Osteocyte (in vitro differentiated cells): ENCODE data around the gene TEX52. TPM values are rescaled to one million over a fixed set of nuclear protein-coding genes. Genes with fewer than 3 reads are reported as not detected.

Experiments
- DNase-seq: peaks from one replicate; pipeline ENCODE4 v3.0.0; 2021; ENCODE audit warnings: mixed read lengths; ENCODE audit not compliant: unreplicated experiment; ENCODE audit errors: extremely low spot score
- H3K27ac Mint-ChIP-seq: one replicate; pipeline ENCODE4 v1.8.0; 2021; ENCODE audit warnings: mild to moderate bottlenecking, mixed read lengths; ENCODE audit not compliant: unreplicated experiment
- H3K27me3 Mint-ChIP-seq: one replicate; pipeline ENCODE4 v1.8.0; 2021; ENCODE audit warnings: mixed read lengths; ENCODE audit not compliant: unreplicated experiment
- H3K36me3 Mint-ChIP-seq: one replicate; pipeline ENCODE4 v1.8.0; 2021; ENCODE audit warnings: mixed read lengths; ENCODE audit not compliant: unreplicated experiment
- H3K4me1 Mint-ChIP-seq: one replicate; pipeline ENCODE4 v1.8.0; 2021; ENCODE audit warnings: mixed read lengths; ENCODE audit not compliant: unreplicated experiment
- H3K4me3 Mint-ChIP-seq: one replicate; pipeline ENCODE4 v1.8.0; 2021; ENCODE audit warnings: mild to moderate bottlenecking, moderate library complexity, mixed read lengths; ENCODE audit not compliant: unreplicated experiment
- H3K9me3 Mint-ChIP-seq: one replicate; pipeline ENCODE4 v1.8.0; 2021; ENCODE audit warnings: mixed read lengths; ENCODE audit not compliant: unreplicated experiment
- CTCF ChIP-seq: fragments of 200-600 bp; sonication (generic); IDR thresholded peaks from 2 replicates; pipeline ENCODE4 v1.5.0; 2021; ENCODE audit warnings: antibody characterized with exemption, mild to moderate bottlenecking, moderate library complexity
- long read RNA-seq: library from polyadenylated mRNA; unstranded; transcript quantifications from one replicate; pipeline ENCODE4 v2.0.0, GENCODE V29; 2021
- total RNA-seq: library from RNA; stranded (reverse); gene quantifications from 2 replicates; pipeline ENCODE4 v1.2.1, GENCODE V29; 2021

TEX52 gene
- not detected in 2 replicates for total RNA-seq
- long read RNA-seq = 0 reads

- Mint-ChIP-seq H3K27ac (no peak within 1 kb of the TSS), H3K9me3 (no peaks in the 10 kb centered on the region), H3K27me3 (no peaks in the 10 kb centered on the region), H3K36me3 (peaks cover 2% of the 10 kb centered on the region), H3K4me1 (peaks cover 6% of the 10 kb centered on the region), H3K4me3 (no peak within 1 kb of the TSS)
- DNase-seq = no peak
- no peak for TF ChIP-seq CTCF
Measured at GRCh38 chr12:2857021-2857431, at the start of gene TEX52. Gene TEX52 (minus strand): TSS chr12:2857039. CDS start chr12:2857026, 13 bp downstream.

GRCh38 chr12:2904260-2904659 lies 47.4 kb upstream of the TEX52 start:
- H3K4me3 Mint-ChIP-seq = no peak overlapping the region
- H3K4me1 Mint-ChIP-seq = peaks cover 16% of the 10 kb centered on the region
- TF ChIP-seq CTCF = no peak
- peaks cover 4% of the 10 kb centered on the region for H3K36me3 Mint-ChIP-seq
- H3K9me3 Mint-ChIP-seq = no peaks in the 10 kb centered on the region
- no peak for DNase-seq
- H3K27me3 Mint-ChIP-seq = no peaks in the 10 kb centered on the region
- H3K27ac Mint-ChIP-seq = no peak overlapping the region

GRCh38 chr12:2902272-2902880 lies 45.5 kb upstream of the TEX52 start:
- H3K9me3 Mint-ChIP-seq = no peaks in the 10 kb centered on the region
- peaks cover 1% of the 10 kb centered on the region for H3K36me3 Mint-ChIP-seq
- TF ChIP-seq CTCF = no peak
- peaks cover 16% of the 10 kb centered on the region for H3K4me1 Mint-ChIP-seq
- H3K27ac Mint-ChIP-seq = no peak overlapping the region
- DNase-seq = no peak
- H3K4me3 Mint-ChIP-seq = no peak overlapping the region
- no peaks in the 10 kb centered on the region for H3K27me3 Mint-ChIP-seq

- Mint-ChIP-seq H3K9me3 (no peaks in the 10 kb centered on the region), H3K4me3 (no peak overlapping the region), H3K27me3 (no peaks in the 10 kb centered on the region), H3K36me3 (peaks cover 1% of the 10 kb centered on the region), H3K27ac (peak overlapping the region; percentile 31), H3K4me1 (peaks cover 17% of the 10 kb centered on the region)
- no peak for DNase-seq
- no peak for TF ChIP-seq CTCF
Measured at GRCh38 chr12:2900642-2901041, 43.8 kb upstream of the TEX52 start.

GRCh38 chr12:2897418-2897817 lies 40.6 kb upstream of the TEX52 start:
- no peak overlapping the region for H3K4me3 Mint-ChIP-seq
- H3K27me3 Mint-ChIP-seq = no peaks in the 10 kb centered on the region
- TF ChIP-seq CTCF = no peak
- H3K4me1 Mint-ChIP-seq = peaks cover 31% of the 10 kb centered on the region
- no peaks in the 10 kb centered on the region for H3K9me3 Mint-ChIP-seq
- no peaks in the 10 kb centered on the region for H3K36me3 Mint-ChIP-seq
- H3K27ac Mint-ChIP-seq = no peak overlapping the region
- DNase-seq = no peak
